Esophagus muscularis mucosa (tissue), 4 donors: Measurements from ENCODE around the gene SIAH3.

ENCODE experiments used
- EP300 ChIP-seq: sonication (generic); formaldehyde crosslinking; IDR thresholded peaks from one replicate; pipeline ENCODE4 v1.6.1; 2017; ENCODE audit warnings: antibody characterized with exemption
- POLR2A ChIP-seq: fragments of 450-650 bp; IDR thresholded peaks from one replicate; pipeline ENCODE4 v1.6.1; 2017; ENCODE audit warnings: antibody characterized with exemption, moderate library complexity, mild to moderate bottlenecking, low read depth
- POLR2AphosphoS5 ChIP-seq, 2 donors: sonication (generic); formaldehyde crosslinking; IDR thresholded peaks; one replicate each; pipeline ENCODE4 v1.6.1; 2017; ENCODE audit warnings: antibody characterized with exemption in 2 of 2
- TF ChIP-seq, protein P1 (sequence below), 3 experiments: fragments of 200-600 bp in 2 of 3; fragments of 450-650 bp in 1 of 3; sonication (generic) in 2 of 3; IDR thresholded peaks; one replicate each; pipeline ENCODE4 v1.5.1; 2017 to 2019; ENCODE audit warnings: antibody characterized with exemption in 3 of 3, mild to moderate bottlenecking in 2 of 3, moderate library complexity in 1 of 3

DNA sequence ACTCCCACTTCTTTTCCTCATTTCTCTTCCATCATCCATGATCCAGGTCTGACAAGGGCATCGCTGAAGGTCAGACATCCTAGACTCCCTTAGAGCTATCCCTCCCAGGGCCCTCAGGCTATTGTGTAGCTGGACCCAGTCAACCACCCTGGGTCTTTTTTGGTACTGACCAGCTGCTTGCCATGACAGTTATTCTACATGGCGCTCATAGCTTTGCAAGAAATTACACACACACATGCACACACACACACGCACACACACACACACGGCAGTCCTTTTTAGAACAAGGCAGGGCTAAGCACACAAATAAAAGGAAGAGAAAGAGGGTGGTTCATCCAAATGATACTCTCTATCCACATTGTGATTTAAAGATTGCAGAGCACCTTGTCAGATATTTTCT is 18.3 kb downstream of the SIAH3 start:
- TF ChIP-seq, protein P1, sequence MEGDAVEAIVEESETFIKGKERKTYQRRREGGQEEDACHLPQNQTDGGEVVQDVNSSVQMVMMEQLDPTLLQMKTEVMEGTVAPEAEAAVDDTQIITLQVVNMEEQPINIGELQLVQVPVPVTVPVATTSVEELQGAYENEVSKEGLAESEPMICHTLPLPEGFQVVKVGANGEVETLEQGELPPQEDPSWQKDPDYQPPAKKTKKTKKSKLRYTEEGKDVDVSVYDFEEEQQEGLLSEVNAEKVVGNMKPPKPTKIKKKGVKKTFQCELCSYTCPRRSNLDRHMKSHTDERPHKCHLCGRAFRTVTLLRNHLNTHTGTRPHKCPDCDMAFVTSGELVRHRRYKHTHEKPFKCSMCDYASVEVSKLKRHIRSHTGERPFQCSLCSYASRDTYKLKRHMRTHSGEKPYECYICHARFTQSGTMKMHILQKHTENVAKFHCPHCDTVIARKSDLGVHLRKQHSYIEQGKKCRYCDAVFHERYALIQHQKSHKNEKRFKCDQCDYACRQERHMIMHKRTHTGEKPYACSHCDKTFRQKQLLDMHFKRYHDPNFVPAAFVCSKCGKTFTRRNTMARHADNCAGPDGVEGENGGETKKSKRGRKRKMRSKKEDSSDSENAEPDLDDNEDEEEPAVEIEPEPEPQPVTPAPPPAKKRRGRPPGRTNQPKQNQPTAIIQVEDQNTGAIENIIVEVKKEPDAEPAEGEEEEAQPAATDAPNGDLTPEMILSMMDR (IDR thresholded peaks at IDR 0.05) = no peak
- TF ChIP-seq POLR2AphosphoS5 (IDR thresholded peaks at IDR 0.05) = no peak
- TF ChIP-seq POLR2A = no peak
- no peak for TF ChIP-seq EP300
